Ovary (tissue), 9 donors: ENCODE results near the gene CST6. TPM values are rescaled to one million over a fixed set of nuclear protein-coding genes. Genes with fewer than 3 reads are reported as not detected.

Experiments used
- DNase-seq, 5 donors: peaks; one replicate each; pipeline ENCODE4 v3.0.0-alpha.2; 2019 to 2020
- H3K27ac ChIP-seq, 2 donors: fragments of 200-600 bp; one replicate each; pipeline versions ENCODE4 v1.5.1 to v1.8.0; 2019 to 2022
- H3K27me3 ChIP-seq: fragments of 200-600 bp; one replicate; pipeline ENCODE4 v1.8.0; 2022
- H3K36me3 ChIP-seq: fragments of 200-600 bp; sonication (generic); one replicate; pipeline ENCODE4 v1.5.1; 2019
- H3K4me1 ChIP-seq: one replicate; pipeline ENCODE4 v1.8.1; 2013; ENCODE audit warnings: mild to moderate bottlenecking, moderate library complexity; ENCODE audit not compliant: insufficient read depth
- H3K4me3 ChIP-seq: fragments of 200-600 bp; sonication (generic); one replicate; pipeline ENCODE4 v1.5.1; 2017
- H3K9me3 ChIP-seq, 2 donors: fragments of 200-600 bp in 1 of 2; sonication (generic) in 1 of 2; one replicate each; pipeline versions ENCODE4 v1.5.1 to v1.8.1; 2013 to 2019; ENCODE audit warnings: mild to moderate bottlenecking in 1 of 2, moderate library complexity in 1 of 2
- EP300 ChIP-seq: sonication (generic); formaldehyde crosslinking; IDR thresholded peaks from one replicate; pipeline ENCODE4 v1.6.1; 2017; ENCODE audit warnings: antibody characterized with exemption
- POLR2A ChIP-seq: fragments of 450-650 bp; IDR thresholded peaks from one replicate; pipeline ENCODE4 v1.6.1; 2017; ENCODE audit warnings: antibody characterized with exemption, mild to moderate bottlenecking, moderate library complexity
- WGBS, 3 donors: extraction: QIAGEN DNeasy Blood & Tissue Kit in 1 of 3; methylation state at CpG; one replicate each; pipeline versions ENCODE4 v1.1.5 to v1.1.7; 2013 to 2017; 5-methylcytosine and 5-hydroxymethylcytosine counted together
- intact Hi-C, 4 donors: fragments of 100-400 bp; cut with DNase I; formaldehyde crosslinking; loops; one replicate each; pipeline versions ENCODE4 v1.11.0 to v1.15.1; 2022 to 2023
- polyA plus RNA-seq, 2 donors: library from polyadenylated mRNA; stranded (reverse); fragments of 200-250 nt in 1 of 2; fragments of 350-450 nt in 1 of 2; fragmentation: Illumina TruSeq in 1 of 2; extraction: RNeasy Lipid Tissue Mini Kit (QIAGEN cat#74804) in 1 of 2; gene quantifications; one replicate each; pipeline ENCODE4 v1.2.3, GENCODE V29; 2013 to 2014
- total RNA-seq, 7 donors: library from RNA; depleted of rRNA in 2 of 7; stranded (reverse); fragments of >200 nt in 2 of 7; fragmentation: NEBNext Ultra II Directional in 3 of 7; extraction: Animal tissue kit (Norgen Biotek cat#: 25700) in 3 of 7; gene quantifications; one replicate each; pipeline versions ENCODE4 v1.1.0 to v1.2.4, GENCODE V29; 2016 to 2023
- TF ChIP-seq, protein P1 (sequence below), 3 donors: fragments of 450-650 bp in 2 of 3; fragments of 200-600 bp in 1 of 3; IDR thresholded peaks; one replicate each; pipeline versions ENCODE4 v1.5.1 to v1.8.0; 2016 to 2022; ENCODE audit warnings: antibody characterized with exemption in 3 of 3, mild to moderate bottlenecking in 1 of 3
- donor health status: DM: no; HTN: no; CAD: no; lungs with moderate emphysema.
- donor health status: DM: no; HTN: no; CAD: no.
- donor health status: Bipolar disorder and iron deficiency.
- donor health status: DM: yes; HTN: yes; CAD: no.
- donor health status: DM: no; HTN: no; CAD: no.
- donor health status: DM: yes; HTN: yes; CAD: no.

CST6 gene
- total and polyA plus RNA-seq, 9 donors: 0.30 to 25.4 (median 0.66) TPM; not detected in 3

DNA sequence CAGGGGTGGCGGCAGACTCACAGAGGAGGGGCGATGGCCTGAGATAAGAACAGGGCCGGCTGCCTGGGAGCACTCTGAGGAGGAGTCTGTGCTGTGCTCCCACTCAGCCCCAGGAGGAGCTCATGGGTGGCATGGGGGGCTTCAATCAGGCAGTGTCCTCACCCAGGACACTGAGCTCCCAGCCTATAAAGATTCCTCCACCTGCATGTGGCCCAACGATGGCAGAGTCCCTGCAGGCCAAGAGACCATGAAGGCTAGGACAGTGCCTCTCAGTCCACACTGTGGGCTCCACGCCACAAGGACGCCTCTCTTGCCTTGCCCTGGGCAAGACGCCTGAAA, 1.9 kb downstream of the CST6 start:
- 53 to 54% (median 53%) methylated on average over 7 of the region's 7 CpGs for WGBS, 3 donors
- no peaks in the 10 kb centered on the region for H3K36me3 ChIP-seq
- no peaks in the 10 kb centered on the region for H3K4me1 ChIP-seq
- intact Hi-C loops: no loop called here
- no peaks in the 10 kb centered on the region for H3K27me3 ChIP-seq
- H3K9me3 ChIP-seq: no peaks in the 10 kb centered on the region
- H3K27ac ChIP-seq: no peak overlapping the region
- H3K4me3 ChIP-seq: no peak overlapping the region
- TF ChIP-seq POLR2A (no peak), EP300 (no peak)
- TF ChIP-seq, protein P1, sequence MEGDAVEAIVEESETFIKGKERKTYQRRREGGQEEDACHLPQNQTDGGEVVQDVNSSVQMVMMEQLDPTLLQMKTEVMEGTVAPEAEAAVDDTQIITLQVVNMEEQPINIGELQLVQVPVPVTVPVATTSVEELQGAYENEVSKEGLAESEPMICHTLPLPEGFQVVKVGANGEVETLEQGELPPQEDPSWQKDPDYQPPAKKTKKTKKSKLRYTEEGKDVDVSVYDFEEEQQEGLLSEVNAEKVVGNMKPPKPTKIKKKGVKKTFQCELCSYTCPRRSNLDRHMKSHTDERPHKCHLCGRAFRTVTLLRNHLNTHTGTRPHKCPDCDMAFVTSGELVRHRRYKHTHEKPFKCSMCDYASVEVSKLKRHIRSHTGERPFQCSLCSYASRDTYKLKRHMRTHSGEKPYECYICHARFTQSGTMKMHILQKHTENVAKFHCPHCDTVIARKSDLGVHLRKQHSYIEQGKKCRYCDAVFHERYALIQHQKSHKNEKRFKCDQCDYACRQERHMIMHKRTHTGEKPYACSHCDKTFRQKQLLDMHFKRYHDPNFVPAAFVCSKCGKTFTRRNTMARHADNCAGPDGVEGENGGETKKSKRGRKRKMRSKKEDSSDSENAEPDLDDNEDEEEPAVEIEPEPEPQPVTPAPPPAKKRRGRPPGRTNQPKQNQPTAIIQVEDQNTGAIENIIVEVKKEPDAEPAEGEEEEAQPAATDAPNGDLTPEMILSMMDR (IDR thresholded peaks at IDR 0.05): no peak
- DNase-seq: no peak

DNA sequence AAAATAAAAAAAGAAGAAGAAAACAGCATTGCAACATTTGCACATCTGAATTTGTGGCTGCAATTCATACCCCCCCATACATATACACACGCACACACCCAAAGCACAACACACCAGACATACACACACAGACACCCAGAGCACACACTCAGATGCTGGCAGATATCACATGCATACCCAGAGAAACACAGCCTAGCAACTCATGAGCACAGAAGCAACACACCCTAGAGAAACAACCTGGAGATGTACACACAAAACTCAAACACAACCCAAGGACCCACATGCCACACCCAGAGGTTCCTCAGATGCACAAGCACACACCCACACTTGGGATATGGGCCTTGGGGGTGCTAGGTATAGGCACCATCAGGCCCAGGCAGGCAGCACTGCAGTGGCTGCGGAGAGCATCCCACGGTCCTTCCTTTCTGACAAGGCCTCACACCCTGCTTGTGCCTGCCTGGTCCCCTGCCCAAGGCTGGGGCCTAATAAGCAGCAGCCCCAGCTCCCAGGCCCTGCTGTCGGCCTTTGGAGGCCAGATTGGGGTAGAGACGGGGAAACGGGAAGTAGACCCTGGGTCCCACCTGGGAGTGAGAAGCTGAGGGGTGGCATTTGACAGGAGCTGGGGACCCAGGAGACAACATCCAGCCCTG, 3.1 kb downstream of the CST6 start:
- WGBS, 3 donors: 82 to 86% (median 85%) methylated on average over 6 of the region's 6 CpGs
- Histone ChIP-seq H3K4me3 (no peak overlapping the region), H3K27me3 (no peaks in the 10 kb centered on the region), H3K4me1 (no peaks in the 10 kb centered on the region), H3K36me3 (no peaks in the 10 kb centered on the region), H3K27ac (no peak overlapping the region), H3K9me3 (no peaks in the 10 kb centered on the region)
- intact Hi-C loops: no loop called here
- no peak for DNase-seq
- TF ChIP-seq POLR2A (no peak), EP300 (no peak)
- TF ChIP-seq, protein P1 (IDR thresholded peaks at IDR 0.05): no peak

- H3K36me3 ChIP-seq: no peaks in the 10 kb centered on the region
- DNase-seq: no peak
- intact Hi-C loops: no loop called here
- WGBS, 3 donors: 69 to 75% (median 75%) methylated on average over 7 of the region's 7 CpGs
- TF ChIP-seq EP300 (no peak), POLR2A (no peak)
- TF ChIP-seq, protein P1 (IDR thresholded peaks at IDR 0.05): no peak
- no peaks in the 10 kb centered on the region for H3K4me1 ChIP-seq
- H3K27ac ChIP-seq: no peak overlapping the region
- no peaks in the 10 kb centered on the region for H3K27me3 ChIP-seq
- H3K9me3 ChIP-seq: no peaks in the 10 kb centered on the region
- H3K4me3 ChIP-seq: no peak overlapping the region
Measured at GRCh38 chr11:66015454-66015881, 3.7 kb downstream of the CST6 start.

DNA sequence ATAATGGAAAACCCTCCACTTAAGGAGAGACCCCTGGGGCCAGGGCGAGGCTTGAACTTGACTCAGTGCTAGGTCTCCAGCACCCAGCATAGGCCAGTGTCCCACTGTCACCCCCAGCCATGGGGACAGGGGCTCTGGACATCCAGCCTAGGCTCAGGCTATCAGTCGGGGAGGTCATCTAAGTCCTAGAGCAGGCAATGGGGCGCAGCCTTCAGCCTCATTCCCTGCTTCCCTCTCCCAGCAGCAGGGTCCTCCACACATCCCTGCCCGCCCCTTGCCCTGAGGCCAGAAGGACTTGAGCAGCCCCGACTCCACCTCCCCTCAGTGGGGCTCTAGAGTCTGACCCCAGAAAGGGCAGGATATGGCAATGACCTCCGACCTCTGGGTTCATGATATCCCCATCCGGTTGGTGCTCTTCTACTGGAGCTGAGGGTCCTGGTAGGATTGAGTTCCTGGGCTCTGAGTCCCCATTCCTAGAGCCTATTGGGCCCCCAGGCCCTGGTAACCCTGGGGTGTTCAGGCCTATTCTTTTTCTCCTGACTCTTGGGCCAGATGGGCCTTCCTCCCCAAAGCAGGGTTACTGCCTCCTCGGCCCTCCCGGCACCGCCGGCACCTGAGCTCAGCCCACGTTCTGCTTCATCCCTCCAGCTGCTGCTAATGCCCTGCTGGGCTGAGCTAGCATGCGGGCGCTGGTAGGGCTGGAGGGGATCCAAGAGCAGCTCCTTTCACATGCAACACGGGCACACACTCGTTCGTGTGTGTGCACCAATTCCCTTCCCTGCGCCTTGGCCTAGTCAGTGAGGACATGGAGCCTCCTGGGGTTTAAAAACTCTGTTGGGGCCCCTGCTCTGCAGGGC, 4.4 kb downstream of the CST6 start:
- no peak for DNase-seq
- Histone ChIP-seq H3K4me1 (no peaks in the 10 kb centered on the region), H3K36me3 (no peaks in the 10 kb centered on the region), H3K27me3 (no peaks in the 10 kb centered on the region), H3K27ac (no peak overlapping the region), H3K4me3 (no peak overlapping the region), H3K9me3 (no peaks in the 10 kb centered on the region)
- WGBS, 3 donors: 66 to 79% (median 74%) methylated on average over 17 to 18 of the region's 18 CpGs
- intact Hi-C loops: no loop called here
- no peak for TF ChIP-seq EP300
- TF ChIP-seq, protein P1 (IDR thresholded peaks at IDR 0.05): no peak
- no peak for TF ChIP-seq POLR2A
